Smooth muscle cell (in vitro differentiated cells): Measurements from ENCODE around the gene THEMIS2. TPM values are rescaled to one million over a fixed set of nuclear protein-coding genes. Genes with fewer than 3 reads are reported as not detected.

Source experiments
- DNase-seq: peaks from one replicate; lab custom pipeline; 2025; ENCODE audit not compliant: unreplicated experiment; lab: John Stamatoyannopoulos, UW
- H2AFZ ChIP-seq: fragments of 200-600 bp; sonication (generic); 2 replicates; pipeline ENCODE4 v1.6.0; 2016; ENCODE audit warnings: antibody characterized with exemption, low read depth, mild to moderate bottlenecking
- H3F3A ChIP-seq: fragments of 200-600 bp; sonication (generic); 2 replicates; pipeline ENCODE4 v1.6.0; 2017; ENCODE audit warnings: antibody characterized with exemption, low read depth
- H3K27ac ChIP-seq: fragments of 200-600 bp; sonication (generic); 2 replicates; pipeline ENCODE4 v1.5.1; 2016; ENCODE audit warnings: low read depth, mild to moderate bottlenecking
- H3K27me3 ChIP-seq: fragments of 200-600 bp; sonication (generic); 2 replicates; pipeline ENCODE4 v1.6.1; 2016; ENCODE audit warnings: low read depth, mild to moderate bottlenecking
- H3K36me3 ChIP-seq: fragments of 200-600 bp; sonication (generic); 2 replicates; pipeline ENCODE4 v1.5.1; 2016; ENCODE audit warnings: low read depth
- H3K4me1 ChIP-seq: fragments of 200-600 bp; sonication (generic); 2 replicates; pipeline ENCODE4 v1.5.1; 2016; ENCODE audit warnings: low read depth
- H3K4me2 ChIP-seq: fragments of 200-600 bp; sonication (generic); 2 replicates; pipeline ENCODE4 v1.6.0; 2016; ENCODE audit warnings: mild to moderate bottlenecking
- H3K4me3 ChIP-seq: fragments of 200-600 bp; sonication (generic); 2 replicates; pipeline ENCODE4 v1.5.1; 2016; ENCODE audit warnings: mild to moderate bottlenecking
- H3K79me2 ChIP-seq: fragments of 200-600 bp; sonication (generic); 2 replicates; pipeline ENCODE4 v1.6.0; 2016; ENCODE audit warnings: low read depth, mild to moderate bottlenecking
- H3K9ac ChIP-seq: fragments of 200-600 bp; sonication (generic); 2 replicates; pipeline ENCODE4 v1.6.0; 2016; ENCODE audit warnings: low read depth
- H3K9me3 ChIP-seq: fragments of 200-600 bp; sonication (generic); replicated peaks from 2 replicates; pipeline ENCODE4 v1.5.1; 2016; ENCODE audit warnings: low read depth
- H4K20me1 ChIP-seq: fragments of 200-600 bp; sonication (generic); 2 replicates; pipeline ENCODE4 v1.6.0; 2016; ENCODE audit warnings: low read depth
- CTCF ChIP-seq: fragments of 200-600 bp; sonication (generic); IDR thresholded peaks from 2 replicates; pipeline ENCODE4 v1.5.1; 2017; ENCODE audit warnings: borderline replicate concordance, mild to moderate bottlenecking, antibody characterized with exemption; ENCODE audit not compliant: insufficient read depth, poor library complexity, severe bottlenecking
- whole genome bisulfite sequencing: methylation state at CpG from one replicate; pipeline ENCODE4 v1.1.7; 2016; ENCODE audit warnings: low lambda C conversion rate; 5-methylcytosine and 5-hydroxymethylcytosine counted together
- polyA plus RNA-seq: library from polyadenylated mRNA; unstranded; fragments of >200 nt; fragmentation: Nextera tagmentation; extraction: Ambion mirVana; gene quantifications from 2 replicates; pipeline ENCODE4 v1.2.1, GENCODE V29; 2016
- total RNA-seq: library from RNA; depleted of rRNA; stranded (reverse); fragments of >200 nt; gene quantifications from 2 replicates; pipeline ENCODE4 v1.2.3, GENCODE V29; 2014

THEMIS2 gene
- total and polyA plus RNA-seq, 2 experiments from 2014 or later, result 1.6 to 4.6 TPM

- H3K27me3 ChIP-seq, result no peaks in the 10 kb centered on the region
- no peak for TF ChIP-seq CTCF
- no peaks in the 10 kb centered on the region for H3K9me3 ChIP-seq
- no peak overlapping the region for H3K4me3 ChIP-seq
- H3K79me2 ChIP-seq, result no peaks in the 10 kb centered on the region
- peak overlapping the region; percentile 51 for H3K4me2 ChIP-seq
- H2AFZ ChIP-seq, result peak overlapping the region; percentile 77
- H3K27ac ChIP-seq, result peak overlapping the region; percentile 92
- DNase-seq, result peak; percentile 22
- H3K4me1 ChIP-seq, result peaks cover 3% of the 10 kb centered on the region
- H3K36me3 ChIP-seq, result no peaks in the 10 kb centered on the region
- no peaks in the 10 kb centered on the region for H4K20me1 ChIP-seq
- peak overlapping the region; percentile 87 for H3K9ac ChIP-seq
- WGBS, result 72% methylated on average over 9 of the region's 9 CpGs
- no peaks in the 10 kb centered on the region for H3F3A ChIP-seq
Observed at GRCh38 chr1:27862671-27863537, 9.4 kb upstream of the THEMIS2 start.

GRCh38 chr1:27863538-27863915, 8.8 kb upstream of the THEMIS2 start:
- no peak for TF ChIP-seq CTCF
- 90% methylated on average over 1 of the region's 1 CpG for WGBS
- H4K20me1 ChIP-seq, result no peaks in the 10 kb centered on the region
- no peaks in the 10 kb centered on the region for H3K27me3 ChIP-seq
- H2AFZ ChIP-seq, result peak overlapping the region; percentile 77
- DNase-seq, result no peak
- H3F3A ChIP-seq, result no peaks in the 10 kb centered on the region
- H3K79me2 ChIP-seq, result no peaks in the 10 kb centered on the region
- H3K4me1 ChIP-seq, result peaks cover 3% of the 10 kb centered on the region
- H3K9ac ChIP-seq, result peak overlapping the region; percentile 87
- H3K27ac ChIP-seq, result peak overlapping the region; percentile 92
- H3K36me3 ChIP-seq, result no peaks in the 10 kb centered on the region
- no peak overlapping the region for H3K4me3 ChIP-seq
- H3K4me2 ChIP-seq, result peak overlapping the region; percentile 20
- no peaks in the 10 kb centered on the region for H3K9me3 ChIP-seq

GRCh38 chr1:27864264-27864895, 8.0 kb upstream of the THEMIS2 start:
- no peak overlapping the region for H3K4me3 ChIP-seq
- no peaks in the 10 kb centered on the region for H4K20me1 ChIP-seq
- no peak for DNase-seq
- 80% methylated on average over 8 of the region's 8 CpGs for WGBS
- no peaks in the 10 kb centered on the region for H3K36me3 ChIP-seq
- no peaks in the 10 kb centered on the region for H3F3A ChIP-seq
- H3K9me3 ChIP-seq, result no peaks in the 10 kb centered on the region
- no peak for TF ChIP-seq CTCF
- no peaks in the 10 kb centered on the region for H3K79me2 ChIP-seq
- peak overlapping the region; percentile 87 for H3K9ac ChIP-seq
- H3K27me3 ChIP-seq, result no peaks in the 10 kb centered on the region
- peak overlapping the region; percentile 92 for H3K27ac ChIP-seq
- H2AFZ ChIP-seq, result no peak overlapping the region
- peaks cover 3% of the 10 kb centered on the region for H3K4me1 ChIP-seq
- H3K4me2 ChIP-seq, result no peak overlapping the region
